Neural cell (in vitro differentiated cells): Measurements from ENCODE around the gene SERPINB8. TPM values are rescaled to one million over a fixed set of nuclear protein-coding genes. Genes with fewer than 3 reads are reported as not detected.

Source experiments
- H2AFZ ChIP-seq: fragments of 200-600, 300-800 bp; sonication (generic), shearing (Covaris generic); 2 replicates; pipeline ENCODE4 v1.6.0; 2014; ENCODE audit warnings: low read depth, mild to moderate bottlenecking, antibody characterized with exemption, low read length, moderate library complexity
- H3F3A ChIP-seq: fragments of 200-600 bp; shearing (Covaris generic); 2 replicates; pipeline ENCODE4 v1.6.1; 2016; ENCODE audit warnings: mild to moderate bottlenecking, moderate library complexity, mixed read lengths, antibody characterized with exemption, low read length; ENCODE audit not compliant: insufficient read depth, poor library complexity, severe bottlenecking
- H3K27ac ChIP-seq: fragments of 200-600, 300-800 bp; sonication (generic), shearing (Covaris generic); 2 replicates; pipeline ENCODE4 v1.5.1; 2014; ENCODE audit warnings: mild to moderate bottlenecking, low read length, moderate library complexity
- H3K27me3 ChIP-seq: fragments of 300-800, 200-600 bp; sonication (generic), shearing (Covaris generic); 2 replicates; pipeline ENCODE4 v1.6.0; 2014; ENCODE audit warnings: mild to moderate bottlenecking, low read depth, low read length, moderate library complexity; ENCODE audit not compliant: insufficient read depth
- H3K36me3 ChIP-seq: fragments of 300-800, 200-600 bp; sonication (generic), shearing (Covaris generic); 2 replicates; pipeline ENCODE4 v1.5.1; 2014; ENCODE audit warnings: mild to moderate bottlenecking, antibody characterized with exemption, low read length, moderate library complexity; ENCODE audit not compliant: insufficient read depth
- H3K4me2 ChIP-seq: fragments of 300-800, 200-600 bp; sonication (generic), shearing (Covaris generic); 2 replicates; pipeline ENCODE4 v1.6.0; 2014; ENCODE audit warnings: mild to moderate bottlenecking, low read length
- H3K4me3 ChIP-seq: fragments of 300-800, 200-600 bp; sonication (generic), shearing (Covaris generic); 2 replicates; pipeline ENCODE4 v1.5.1; 2014; ENCODE audit warnings: mild to moderate bottlenecking, low read length, moderate library complexity
- H3K79me2 ChIP-seq: fragments of 200-600 bp; shearing (Covaris generic); replicated peaks from 2 replicates; pipeline ENCODE4 v1.6.0; 2014; ENCODE audit warnings: mild to moderate bottlenecking, low read length, moderate library complexity; ENCODE audit not compliant: insufficient read depth
- H3K9ac ChIP-seq: fragments of 300-800, 200-600 bp; sonication (generic), shearing (Covaris generic); 2 replicates; pipeline ENCODE4 v1.6.1; 2016; ENCODE audit warnings: mild to moderate bottlenecking, low read length, mixed read lengths
- H3K9me2 ChIP-seq: fragments of 200-600 bp; shearing (Covaris generic); 2 replicates; pipeline ENCODE4 v1.6.1; 2016; ENCODE audit warnings: mild to moderate bottlenecking, low read length, mixed read lengths; ENCODE audit not compliant: insufficient read depth
- H3K9me3 ChIP-seq: fragments of 200-600, 300-800 bp; sonication (generic), shearing (Covaris generic); 2 replicates; pipeline ENCODE4 v1.6.1; 2016; ENCODE audit warnings: mild to moderate bottlenecking, mixed run types, low read length, moderate library complexity, mixed read lengths
- H4K20me1 ChIP-seq: fragments of 200-600 bp; shearing (Covaris generic); 2 replicates; pipeline ENCODE4 v1.6.1; 2016; ENCODE audit warnings: mild to moderate bottlenecking, mixed run types; ENCODE audit not compliant: insufficient read depth
- CTCF ChIP-seq: fragments of 450-650 bp; IDR thresholded peaks from 2 replicates; pipeline ENCODE4 v1.5.1; 2014; ENCODE audit warnings: antibody characterized with exemption, mild to moderate bottlenecking, moderate library complexity; ENCODE audit not compliant: poor library complexity, severe bottlenecking
- EP300 ChIP-seq: fragments of 450-650 bp; conservative IDR thresholded peaks from 2 replicates; pipeline ENCODE4 v1.6.1; 2014; ENCODE audit warnings: antibody characterized with exemption, mild to moderate bottlenecking, moderate library complexity; ENCODE audit not compliant: poor library complexity, severe bottlenecking
- EZH2 ChIP-seq: fragments of 200-600, 300-800 bp; shearing (Covaris generic), sonication (generic); IDR thresholded peaks from 2 replicates; pipeline ENCODE4 v1.6.1; 2014; ENCODE audit warnings: antibody characterized with exemption, low read length, borderline replicate concordance, mild to moderate bottlenecking; ENCODE audit not compliant: insufficient read depth, poor library complexity, severe bottlenecking
- MXI1 ChIP-seq: fragments of 450-650 bp; conservative IDR thresholded peaks from 2 replicates; pipeline ENCODE4 v1.6.1; 2014; ENCODE audit warnings: antibody characterized with exemption, mild to moderate bottlenecking; ENCODE audit not compliant: poor library complexity, severe bottlenecking
- POLR2AphosphoS5 ChIP-seq: IDR thresholded peaks from 2 replicates; pipeline ENCODE4 v1.6.1; 2012
- RAD21 ChIP-seq: fragments of 450-650 bp; conservative IDR thresholded peaks from 2 replicates; pipeline ENCODE4 v1.6.1; 2014; ENCODE audit warnings: antibody characterized with exemption, mild to moderate bottlenecking, moderate library complexity
- REST ChIP-seq: IDR thresholded peaks from 2 replicates; pipeline ENCODE4 v1.6.1; 2012; ENCODE audit warnings: borderline replicate concordance
- SMC3 ChIP-seq: fragments of 450-650 bp; conservative IDR thresholded peaks from 2 replicates; pipeline ENCODE4 v1.6.1; 2014; ENCODE audit warnings: antibody characterized with exemption, mild to moderate bottlenecking, moderate library complexity; ENCODE audit not compliant: poor library complexity
- TAF1 ChIP-seq: IDR thresholded peaks from 2 replicates; pipeline ENCODE4 v1.6.1; 2012; ENCODE audit warnings: low read depth
- polyA plus RNA-seq: library from polyadenylated mRNA; depleted of rRNA; stranded (reverse); fragments of >200 nt; gene quantifications from 2 replicates; pipeline ENCODE4 v1.2.3, GENCODE V29; 2014

SERPINB8 gene
- polyA plus RNA-seq, 1 donor from 2014 or later: 2.0 TPM

GRCh38 chr18:63956755-63957154 lies 13.1 kb upstream of the SERPINB8 start:
- Histone ChIP-seq H2AFZ (no peak overlapping the region), H4K20me1 (no peaks in the 10 kb centered on the region), H3K9ac (no peak overlapping the region), H3K27me3 (no peaks in the 10 kb centered on the region), H3K4me2 (no peak overlapping the region), H3F3A (no peaks in the 10 kb centered on the region), H3K27ac (no peak overlapping the region), H3K4me3 (no peak overlapping the region), H3K79me2 (no peaks in the 10 kb centered on the region), H3K9me3 (no peaks in the 10 kb centered on the region), H3K36me3 (no peaks in the 10 kb centered on the region), H3K9me2 (no peaks in the 10 kb centered on the region)
- TF ChIP-seq POLR2AphosphoS5: no peak

GRCh38 chr18:63960891-63961290 lies 9.0 kb upstream of the SERPINB8 start:
- H3K36me3 ChIP-seq: no peaks in the 10 kb centered on the region
- no peak overlapping the region for H3K4me3 ChIP-seq
- no peaks in the 10 kb centered on the region for H3K9me3 ChIP-seq
- no peaks in the 10 kb centered on the region for H3K79me2 ChIP-seq
- no peak overlapping the region for H3K4me2 ChIP-seq
- TF ChIP-seq RAD21: no peak
- no peak for TF ChIP-seq CTCF
- TF ChIP-seq POLR2AphosphoS5: no peak
- TF ChIP-seq MXI1: no peak
- TF ChIP-seq EZH2: no peak
- no peak for TF ChIP-seq REST
- TF ChIP-seq SMC3: no peak
- no peak for TF ChIP-seq EP300
- no peak for TF ChIP-seq TAF1
- H4K20me1 ChIP-seq: no peaks in the 10 kb centered on the region
- no peak overlapping the region for H3K27ac ChIP-seq
- no peaks in the 10 kb centered on the region for H3K9me2 ChIP-seq
- no peak overlapping the region for H3K9ac ChIP-seq
- no peaks in the 10 kb centered on the region for H3K27me3 ChIP-seq
- no peak overlapping the region for H2AFZ ChIP-seq
- no peaks in the 10 kb centered on the region for H3F3A ChIP-seq

GRCh38 chr18:63961435-63961980 lies 8.4 kb upstream of the SERPINB8 start:
- Histone ChIP-seq H3K79me2 (no peaks in the 10 kb centered on the region), H3K27ac (no peak overlapping the region), H3K27me3 (no peaks in the 10 kb centered on the region), H3K9ac (no peak overlapping the region), H3K4me2 (no peak overlapping the region), H3K9me3 (no peaks in the 10 kb centered on the region), H3F3A (no peaks in the 10 kb centered on the region), H2AFZ (no peak overlapping the region), H3K9me2 (no peaks in the 10 kb centered on the region), H4K20me1 (no peaks in the 10 kb centered on the region), H3K4me3 (no peak overlapping the region), H3K36me3 (no peaks in the 10 kb centered on the region)
- TF ChIP-seq MXI1 (no peak), CTCF (no peak), RAD21 (no peak), REST (no peak), TAF1 (no peak), EZH2 (no peak), EP300 (no peak), POLR2AphosphoS5 (no peak), SMC3 (no peak)
